ENCODE results near the gene CCDC88B. TPM values are rescaled to one million over a fixed set of nuclear protein-coding genes. Genes with fewer than 3 reads are reported as not detected.

Gene CCDC88B
- total RNA-seq, 2 donors from 2014 or later: 15.0 to 52.2 TPM

- Histone ChIP-seq H3K27me3 (no peaks in the 10 kb centered on the region), H3K36me3 (no peaks in the 10 kb centered on the region), H3K4me3 (no peak overlapping the region), H3K9me3 (no peaks in the 10 kb centered on the region), H3K4me1 (no peaks in the 10 kb centered on the region), H3K27ac (no peak overlapping the region), H3K9ac (ENCODE audit: low read depth in 2 of 2, low read length in 2 of 2) (no peak overlapping the region)
- TF ChIP-seq, protein P1, sequence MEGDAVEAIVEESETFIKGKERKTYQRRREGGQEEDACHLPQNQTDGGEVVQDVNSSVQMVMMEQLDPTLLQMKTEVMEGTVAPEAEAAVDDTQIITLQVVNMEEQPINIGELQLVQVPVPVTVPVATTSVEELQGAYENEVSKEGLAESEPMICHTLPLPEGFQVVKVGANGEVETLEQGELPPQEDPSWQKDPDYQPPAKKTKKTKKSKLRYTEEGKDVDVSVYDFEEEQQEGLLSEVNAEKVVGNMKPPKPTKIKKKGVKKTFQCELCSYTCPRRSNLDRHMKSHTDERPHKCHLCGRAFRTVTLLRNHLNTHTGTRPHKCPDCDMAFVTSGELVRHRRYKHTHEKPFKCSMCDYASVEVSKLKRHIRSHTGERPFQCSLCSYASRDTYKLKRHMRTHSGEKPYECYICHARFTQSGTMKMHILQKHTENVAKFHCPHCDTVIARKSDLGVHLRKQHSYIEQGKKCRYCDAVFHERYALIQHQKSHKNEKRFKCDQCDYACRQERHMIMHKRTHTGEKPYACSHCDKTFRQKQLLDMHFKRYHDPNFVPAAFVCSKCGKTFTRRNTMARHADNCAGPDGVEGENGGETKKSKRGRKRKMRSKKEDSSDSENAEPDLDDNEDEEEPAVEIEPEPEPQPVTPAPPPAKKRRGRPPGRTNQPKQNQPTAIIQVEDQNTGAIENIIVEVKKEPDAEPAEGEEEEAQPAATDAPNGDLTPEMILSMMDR (IDR thresholded peaks at IDR 0.05): no peak
- intact Hi-C loops (cut with DNase I): no loop called here
- no peak for DNase-seq
Measured at GRCh38 chr11:64385945-64386704, 46.1 kb downstream of the CCDC88B start.

DNA sequence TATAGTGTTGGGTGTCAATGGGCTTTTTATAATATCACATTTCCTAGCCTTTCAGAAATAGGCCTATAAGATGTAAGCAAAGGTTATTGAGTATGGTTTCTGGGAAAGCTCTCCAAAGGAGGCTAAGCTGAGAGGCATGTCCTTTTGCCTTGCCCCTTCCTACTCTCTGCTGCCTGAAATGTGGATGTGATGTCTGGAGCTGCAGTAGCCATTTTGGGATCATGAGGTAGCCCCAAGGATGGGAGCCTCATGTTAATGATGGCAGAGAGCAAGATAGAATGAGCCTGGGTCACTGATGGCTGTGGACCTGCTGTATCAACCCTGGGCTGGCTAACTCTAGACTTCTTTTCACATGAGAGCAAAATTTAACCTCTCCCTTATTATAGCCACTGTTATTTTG lies 47.9 kb downstream of the CCDC88B start:
- Histone ChIP-seq H3K4me1 (no peaks in the 10 kb centered on the region), H3K9ac (ENCODE audit: low read depth in 2 of 2, low read length in 2 of 2) (no peak overlapping the region), H3K27me3 (no peaks in the 10 kb centered on the region), H3K9me3 (no peaks in the 10 kb centered on the region), H3K27ac (no peak overlapping the region), H3K36me3 (no peaks in the 10 kb centered on the region), H3K4me3 (no peak overlapping the region)
- TF ChIP-seq, protein P1 (IDR thresholded peaks at IDR 0.05): no peak
- DNase-seq: no peak
- intact Hi-C loops (cut with DNase I): no loop called here

GRCh38 chr11:64388894-64389293 lies 48.9 kb downstream of the CCDC88B start:
- no peak overlapping the region for H3K4me3 ChIP-seq
- no peak overlapping the region for H3K9ac ChIP-seq (ENCODE audit: low read depth in 2 of 2, low read length in 2 of 2)
- H3K36me3 ChIP-seq: no peaks in the 10 kb centered on the region
- no peaks in the 10 kb centered on the region for H3K9me3 ChIP-seq
- intact Hi-C loops (cut with DNase I): no loop called here
- TF ChIP-seq, protein P1 (IDR thresholded peaks at IDR 0.05): no peak
- no peak for DNase-seq
- no peaks in the 10 kb centered on the region for H3K4me1 ChIP-seq
- no peak overlapping the region for H3K27ac ChIP-seq
- no peaks in the 10 kb centered on the region for H3K27me3 ChIP-seq

GRCh38 chr11:64389851-64390250 lies 49.8 kb downstream of the CCDC88B start:
- no peak overlapping the region for H3K27ac ChIP-seq
- TF ChIP-seq, protein P1 (IDR thresholded peaks at IDR 0.05): no peak
- no peak for DNase-seq
- H3K36me3 ChIP-seq: no peaks in the 10 kb centered on the region
- no peak overlapping the region for H3K9ac ChIP-seq (ENCODE audit: low read depth in 2 of 2, low read length in 2 of 2)
- no peaks in the 10 kb centered on the region for H3K4me1 ChIP-seq
- intact Hi-C loops (cut with DNase I): no loop called here
- H3K9me3 ChIP-seq: no peaks in the 10 kb centered on the region
- no peaks in the 10 kb centered on the region for H3K27me3 ChIP-seq
- no peak overlapping the region for H3K4me3 ChIP-seq

- Histone ChIP-seq H3K27me3 (no peaks in the 10 kb centered on the region), H3K27ac (no peak overlapping the region), H3K9me3 (no peaks in the 10 kb centered on the region), H3K9ac (ENCODE audit: low read depth in 2 of 2, low read length in 2 of 2) (no peak overlapping the region), H3K4me3 (no peak overlapping the region), H3K4me1 (no peaks in the 10 kb centered on the region), H3K36me3 (no peaks in the 10 kb centered on the region)
- intact Hi-C loops (cut with DNase I): no loop called here
- no peak for DNase-seq
- TF ChIP-seq, protein P1 (IDR thresholded peaks at IDR 0.05): no peak
Measured at GRCh38 chr11:64390558-64390957, 50.6 kb downstream of the CCDC88B start.

Measured in colonic mucosa (tissue), 4 donors.